HG03159 (cell line): Measurements from ENCODE around the gene KRTAP5-4.
"Not testable (repeated sequence)": the region's sequence is repeated elsewhere in the genome, so short reads cannot be mapped to it uniquely, and the experiment has no call there.

Source experiments
- ATAC-seq: cut with Tn5 transposase; IDR thresholded peaks from one replicate; pipeline ENCODE4 v1.9.1; 2021; ENCODE audit warnings: mild to moderate bottlenecking, moderate library complexity; ENCODE audit not compliant: unreplicated experiment

The KRTAP5-4 gene

GRCh38 chr11:1639102-1639620 lies 17.2 kb upstream of the KRTAP5-4 start:
- ATAC-seq: no peak

- no peak for ATAC-seq
Measured at GRCh38 chr11:1638344-1638743, 16.4 kb upstream of the KRTAP5-4 start.

GRCh38 chr11:1637628-1638027 lies 15.7 kb upstream of the KRTAP5-4 start:
- ATAC-seq: no peak

- no peak for ATAC-seq
Measured at GRCh38 chr11:1636291-1636950, 14.5 kb upstream of the KRTAP5-4 start.

GRCh38 chr11:1633864-1634263 lies 11.9 kb upstream of the KRTAP5-4 start:
- no peak for ATAC-seq

- no peak for ATAC-seq
Measured at GRCh38 chr11:1632053-1632714, 10.2 kb upstream of the KRTAP5-4 start.

- ATAC-seq: no peak
Measured at GRCh38 chr11:1631066-1631568, 9.2 kb upstream of the KRTAP5-4 start.

- no peak for ATAC-seq
Measured at GRCh38 chr11:1630271-1630670, 8.3 kb upstream of the KRTAP5-4 start.

GRCh38 chr11:1629326-1630185 lies 7.6 kb upstream of the KRTAP5-4 start, which contains the start of gene KRTAP5-5:
TSS of gene KRTAP5-5 (plus strand) at chr11:1629775. CDS start at chr11:1629841, 66 bp downstream.
- ATAC-seq: no peak

GRCh38 chr11:1628506-1629325 lies 6.8 kb upstream of the KRTAP5-4 start:
- no peak for ATAC-seq

- ATAC-seq: no peak
Measured at GRCh38 chr11:1625541-1625940, 3.6 kb upstream of the KRTAP5-4 start.

- ATAC-seq: no peak
Measured at GRCh38 chr11:1624621-1625020, 2.7 kb upstream of the KRTAP5-4 start.

- no peak for ATAC-seq
Measured at GRCh38 chr11:1623716-1624115, 1.8 kb upstream of the KRTAP5-4 start.

GRCh38 chr11:1619449-1619848 lies 2.5 kb downstream of the KRTAP5-4 start:
- ATAC-seq: no peak

- ATAC-seq: no peak
Measured at GRCh38 chr11:1618231-1618630, 3.7 kb downstream of the KRTAP5-4 start.

GRCh38 chr11:1608363-1608762 lies 13.6 kb downstream of the KRTAP5-4 start, which contains the start of gene KRTAP5-3:
TSS of gene KRTAP5-3 (minus strand) at chr11:1608463. CDS start at chr11:1608385, 78 bp downstream.
- no peak for ATAC-seq

GRCh38 chr11:1607901-1608300 lies 14.0 kb downstream of the KRTAP5-4 start:
- ATAC-seq: not testable (repeated sequence)

GRCh38 chr11:1607156-1607845 lies 14.6 kb downstream of the KRTAP5-4 start:
- not testable (repeated sequence) for ATAC-seq

GRCh38 chr11:1605923-1606322 lies 16.0 kb downstream of the KRTAP5-4 start:
- ATAC-seq: peak; percentile 70

- ATAC-seq: no peak
Measured at GRCh38 chr11:1604711-1605110, 17.2 kb downstream of the KRTAP5-4 start.
